ENCODE data around the gene SLC2A1. TPM values are rescaled to one million over a fixed set of nuclear protein-coding genes. Genes with fewer than 3 reads are reported as not detected.

SLC2A1 gene
- total and polyA plus RNA-seq, 2 of the 13 experiments (the other 11 are each of a cell fraction or from before 2014, with no cell fraction given), result 125 to 423 TPM

- TF ChIP-seq ATF2 (CRISPR knock-in tag; IDR thresholded peaks at IDR 0.05) (peak; percentile 90), NAIF1 (CRISPR knock-in tag; IDR thresholded peaks at IDR 0.05; ENCODE audit: borderline replicate concordance) (no peak), ZKSCAN5 (CRISPR knock-in tag; IDR thresholded peaks at IDR 0.05) (no peak), RNF2 (conservative IDR thresholded peaks at IDR 0.05; ENCODE audit: low read depth) (no peak), ZNF281 (CRISPR knock-in tag; IDR thresholded peaks at IDR 0.05; ENCODE audit: borderline replicate concordance) (no peak), ZGPAT (CRISPR knock-in tag; IDR thresholded peaks at IDR 0.05) (0 out of 2 replicates have a peak, but pooled peaks have one; percentile 20), CENPX (CRISPR knock-in tag; IDR thresholded peaks at IDR 0.05) (no peak), ZNF121 (CRISPR knock-in tag; IDR thresholded peaks at IDR 0.05) (no peak), ZNF343 (CRISPR knock-in tag; IDR thresholded peaks at IDR 0.05) (no peak), FOXA3 (CRISPR knock-in tag; IDR thresholded peaks at IDR 0.05) (peak; percentile 46), ZNF800 (CRISPR knock-in tag; IDR thresholded peaks at IDR 0.05) (no peak), CEBPG (CRISPR knock-in tag; IDR thresholded peaks at IDR 0.05) (peak; percentile 84), ATF3 (CRISPR knock-in tag; IDR thresholded peaks at IDR 0.05) (peak; percentile 93; the same call in 1 of the 2 replicates), ZBTB26 (CRISPR knock-in tag; IDR thresholded peaks at IDR 0.05; ENCODE audit: borderline replicate concordance) (no peak), MLLT10 (CRISPR knock-in tag; IDR thresholded peaks at IDR 0.05) (no peak), TBX3 (IDR thresholded peaks at IDR 0.05; ENCODE audit: borderline replicate concordance) (no peak), NCOA1 (CRISPR knock-in tag; IDR thresholded peaks at IDR 0.05) (no peak), GABPB1 (CRISPR knock-in tag; IDR thresholded peaks at IDR 0.05) (peak; percentile 31; the same call in 1 of the 2 replicates), NFIB (CRISPR knock-in tag; IDR thresholded peaks at IDR 0.05; ENCODE audit: borderline replicate concordance) (no peak), ZNF788 (CRISPR knock-in tag; IDR thresholded peaks at IDR 0.05; ENCODE audit: borderline replicate concordance) (no peak)
Observed at GRCh38 chr1:42979896-42980800, 21.5 kb upstream of the SLC2A1 start (continued).
